Heart left ventricle (tissue), 13 donors: ENCODE results near the gene DNAJB9.

Experiments
- POLR2A ChIP-seq, 2 donors: fragments of 450-650 bp; IDR thresholded peaks; one replicate each; pipeline ENCODE4 v1.6.1; 2017; ENCODE audit warnings: antibody characterized with exemption in 2 of 2, mild to moderate bottlenecking in 2 of 2, moderate library complexity in 2 of 2
- TF ChIP-seq, protein P1 (sequence below), 12 donors: fragments of 200-600 bp; sonication (generic) in 4 of 12; IDR thresholded peaks; one replicate each; pipeline versions ENCODE4 v1.5.0 to v1.8.0; 2018 to 2022; ENCODE audit warnings: antibody characterized with exemption in 12 of 12, mild to moderate bottlenecking in 5 of 12
- donor health status: ischemic (EF 13 %, LVEDD 7.1; RV severe dilation, severe dysfunction).
- donor health status: DM: no; HTN: yes; CAD: no.
- donor health status: DM: no; HTN: no; CAD: no.
- donor health status: ischemic (EF 25% LVEDD 6.9; RV normal size, moderate dysfunction).
- donor health status: ischemic (EF 25% LVEDD 5.7; RV mildly dilated, moderate dysfunction).
- donor health status: ischemic (EF 35%, LVEDD 5.7; RV mildly dilated, moderate dysfunction).
- donor health status: nonischemic (EF 11% LVEDD 7.7; RV severe dilation, severe dysfunction).
- donor health status: DM: yes; HTN: yes; CAD: no.
- donor health status: PGD.
- donor health status: ischemic (EF 29% LVEDD 5.4; RV normal size, mild dysfunction).
- donor health status: nonischemic (EF 23%, LVEDD 6.1; RV moderate dilation, normal function).

DNA sequence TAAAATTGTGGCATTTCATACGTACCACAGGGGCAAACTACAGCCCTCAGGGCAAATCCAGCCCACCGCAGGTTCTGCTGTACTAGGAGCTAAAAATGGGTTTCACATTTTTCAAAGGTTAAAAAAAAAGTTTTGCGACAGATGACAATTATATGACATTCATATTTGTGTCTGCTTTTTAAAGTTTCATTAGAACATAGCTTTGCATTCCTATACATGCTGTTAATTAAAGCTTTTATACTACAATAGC is 43.0 kb upstream of the DNAJB9 start:
- TF ChIP-seq, protein P1, sequence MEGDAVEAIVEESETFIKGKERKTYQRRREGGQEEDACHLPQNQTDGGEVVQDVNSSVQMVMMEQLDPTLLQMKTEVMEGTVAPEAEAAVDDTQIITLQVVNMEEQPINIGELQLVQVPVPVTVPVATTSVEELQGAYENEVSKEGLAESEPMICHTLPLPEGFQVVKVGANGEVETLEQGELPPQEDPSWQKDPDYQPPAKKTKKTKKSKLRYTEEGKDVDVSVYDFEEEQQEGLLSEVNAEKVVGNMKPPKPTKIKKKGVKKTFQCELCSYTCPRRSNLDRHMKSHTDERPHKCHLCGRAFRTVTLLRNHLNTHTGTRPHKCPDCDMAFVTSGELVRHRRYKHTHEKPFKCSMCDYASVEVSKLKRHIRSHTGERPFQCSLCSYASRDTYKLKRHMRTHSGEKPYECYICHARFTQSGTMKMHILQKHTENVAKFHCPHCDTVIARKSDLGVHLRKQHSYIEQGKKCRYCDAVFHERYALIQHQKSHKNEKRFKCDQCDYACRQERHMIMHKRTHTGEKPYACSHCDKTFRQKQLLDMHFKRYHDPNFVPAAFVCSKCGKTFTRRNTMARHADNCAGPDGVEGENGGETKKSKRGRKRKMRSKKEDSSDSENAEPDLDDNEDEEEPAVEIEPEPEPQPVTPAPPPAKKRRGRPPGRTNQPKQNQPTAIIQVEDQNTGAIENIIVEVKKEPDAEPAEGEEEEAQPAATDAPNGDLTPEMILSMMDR (IDR thresholded peaks at IDR 0.05): no peak
- no peak for TF ChIP-seq POLR2A (IDR thresholded peaks at IDR 0.05)
